Body of pancreas (tissue), 4 donors: Measurements from ENCODE around the gene HIVEP2.

Source experiments
- CTCF ChIP-seq, 7 experiments: fragments of 450-650 bp in 4 of 7; fragments of 200-600 bp in 3 of 7; sonication (generic) in 3 of 7; IDR thresholded peaks; one replicate each; pipeline ENCODE4 v1.5.1; 2016 to 2019; ENCODE audit warnings: antibody characterized with exemption in 7 of 7
- POLR2A ChIP-seq, 3 donors: fragments of 450-650 bp; IDR thresholded peaks; one replicate each; pipeline ENCODE4 v1.6.1; 2016; ENCODE audit warnings: antibody characterized with exemption in 3 of 3, mild to moderate bottlenecking in 2 of 3

- TF ChIP-seq CTCF (IDR thresholded peaks at IDR 0.05) (no peak), POLR2A (IDR thresholded peaks at IDR 0.05) (no peak)
Observed at GRCh38 chr6:142822383-142822782, 122.6 kb downstream of the HIVEP2 start.
